KOPT-K1 (cell line): ENCODE results near the gene TTC34.

ENCODE experiments used
- H3K27ac ChIP-seq: fragments of 200-600 bp; sonication (generic); 2 replicates; pipeline ENCODE4 v1.5.1; 2016; ENCODE audit warnings: antibody characterized with exemption, mild to moderate bottlenecking, low read depth, low read length; ENCODE audit not compliant: poor library complexity, severe bottlenecking
- H3K36me3 ChIP-seq: fragments of 200-600 bp; sonication (generic); 2 replicates; pipeline ENCODE4 v1.5.1; 2017; ENCODE audit warnings: antibody characterized with exemption, mild to moderate bottlenecking, low read length, moderate library complexity; ENCODE audit not compliant: insufficient read depth
- H3K9me3 ChIP-seq: fragments of 200-600 bp; sonication (generic); 2 replicates; pipeline ENCODE4 v1.5.1; 2017; ENCODE audit warnings: antibody characterized with exemption, low read length, mild to moderate bottlenecking; ENCODE audit not compliant: insufficient read depth, poor library complexity, severe bottlenecking

The TTC34 gene

GRCh38 chr1:2604156-2604843, 197.2 kb downstream of the TTC34 start:
- Histone ChIP-seq H3K36me3 (no peaks in the 10 kb centered on the region), H3K27ac (no peak overlapping the region), H3K9me3 (no peaks in the 10 kb centered on the region)

GRCh38 chr1:2603521-2604155, 197.9 kb downstream of the TTC34 start:
- Histone ChIP-seq H3K9me3 (peaks cover 4% of the 10 kb centered on the region), H3K36me3 (no peaks in the 10 kb centered on the region), H3K27ac (no peak overlapping the region)

GRCh38 chr1:2602866-2603520, 198.5 kb downstream of the TTC34 start:
- H3K36me3 ChIP-seq: no peaks in the 10 kb centered on the region
- peaks cover 10% of the 10 kb centered on the region for H3K9me3 ChIP-seq
- H3K27ac ChIP-seq: no peak overlapping the region

- Histone ChIP-seq H3K27ac (no peak overlapping the region), H3K9me3 (peaks cover 13% of the 10 kb centered on the region), H3K36me3 (no peaks in the 10 kb centered on the region)
Observed at GRCh38 chr1:2602311-2602835, 199.1 kb downstream of the TTC34 start.

- no peaks in the 10 kb centered on the region for H3K36me3 ChIP-seq
- H3K9me3 ChIP-seq: peaks cover 13% of the 10 kb centered on the region
- H3K27ac ChIP-seq: no peak overlapping the region
Observed at GRCh38 chr1:2601721-2602303, 199.7 kb downstream of the TTC34 start.

GRCh38 chr1:2598329-2598931, 203.1 kb downstream of the TTC34 start:
- H3K36me3 ChIP-seq: no peaks in the 10 kb centered on the region
- peaks cover 13% of the 10 kb centered on the region for H3K9me3 ChIP-seq
- no peak overlapping the region for H3K27ac ChIP-seq

GRCh38 chr1:2597441-2598328, 203.8 kb downstream of the TTC34 start:
- Histone ChIP-seq H3K9me3 (peaks cover 13% of the 10 kb centered on the region), H3K27ac (no peak overlapping the region), H3K36me3 (no peaks in the 10 kb centered on the region)

GRCh38 chr1:2596530-2597333, 204.8 kb downstream of the TTC34 start:
- H3K27ac ChIP-seq: no peak overlapping the region
- H3K36me3 ChIP-seq: no peaks in the 10 kb centered on the region
- peaks cover 13% of the 10 kb centered on the region for H3K9me3 ChIP-seq

- H3K9me3 ChIP-seq: peaks cover 13% of the 10 kb centered on the region
- H3K27ac ChIP-seq: no peak overlapping the region
- H3K36me3 ChIP-seq: no peaks in the 10 kb centered on the region
Observed at GRCh38 chr1:2595812-2596529, 205.5 kb downstream of the TTC34 start.

- Histone ChIP-seq H3K9me3 (peaks cover 13% of the 10 kb centered on the region), H3K27ac (no peak overlapping the region), H3K36me3 (no peaks in the 10 kb centered on the region)
Observed at GRCh38 chr1:2595261-2595811, 206.2 kb downstream of the TTC34 start.

GRCh38 chr1:2594641-2595131, 206.8 kb downstream of the TTC34 start:
- no peaks in the 10 kb centered on the region for H3K36me3 ChIP-seq

GRCh38 chr1:2594001-2594640, 207.4 kb downstream of the TTC34 start:
- peaks cover 3% of the 10 kb centered on the region; the same call in 1 of the 2 replicates for H3K36me3 ChIP-seq
- no peak overlapping the region for H3K27ac ChIP-seq
- peaks cover 13% of the 10 kb centered on the region for H3K9me3 ChIP-seq

More at GRCh38 chr1:2594641-2595131, 206.8 kb downstream of the TTC34 start:
- no peak overlapping the region for H3K27ac ChIP-seq
- peaks cover 13% of the 10 kb centered on the region for H3K9me3 ChIP-seq
